Fibroblast of the aortic adventitia (primary cell): ENCODE measurements around the gene PLD1. TPM values are rescaled to one million over a fixed set of nuclear protein-coding genes. Genes with fewer than 3 reads are reported as not detected.

Experiments
- DNase-seq: peaks from one replicate; pipeline ENCODE4 v3.0.0-alpha.2; 2010; ENCODE audit warnings: low read depth
- H3K4me3 ChIP-seq: 2 replicates; pipeline ENCODE4 v1.5.1; 2011; ENCODE audit warnings: low read depth, mild to moderate bottlenecking, control low read depth, low read length, moderate library complexity
- total RNA-seq: library from RNA; depleted of rRNA; stranded (reverse); fragments of >200 nt; gene quantifications from 2 replicates; pipeline ENCODE4 v1.2.3, GENCODE V29; 2012; ENCODE audit warnings: low replicate concordance
- TF ChIP-seq, protein P1 (sequence below): IDR thresholded peaks from 2 replicates; pipeline ENCODE4 v1.5.1; 2011; ENCODE audit warnings: mild to moderate bottlenecking, low read length, control low read depth, inconsistent platforms; ENCODE audit not compliant: insufficient read depth

The PLD1 gene
- total RNA-seq, 1 donor, result 23.1 TPM

DNA sequence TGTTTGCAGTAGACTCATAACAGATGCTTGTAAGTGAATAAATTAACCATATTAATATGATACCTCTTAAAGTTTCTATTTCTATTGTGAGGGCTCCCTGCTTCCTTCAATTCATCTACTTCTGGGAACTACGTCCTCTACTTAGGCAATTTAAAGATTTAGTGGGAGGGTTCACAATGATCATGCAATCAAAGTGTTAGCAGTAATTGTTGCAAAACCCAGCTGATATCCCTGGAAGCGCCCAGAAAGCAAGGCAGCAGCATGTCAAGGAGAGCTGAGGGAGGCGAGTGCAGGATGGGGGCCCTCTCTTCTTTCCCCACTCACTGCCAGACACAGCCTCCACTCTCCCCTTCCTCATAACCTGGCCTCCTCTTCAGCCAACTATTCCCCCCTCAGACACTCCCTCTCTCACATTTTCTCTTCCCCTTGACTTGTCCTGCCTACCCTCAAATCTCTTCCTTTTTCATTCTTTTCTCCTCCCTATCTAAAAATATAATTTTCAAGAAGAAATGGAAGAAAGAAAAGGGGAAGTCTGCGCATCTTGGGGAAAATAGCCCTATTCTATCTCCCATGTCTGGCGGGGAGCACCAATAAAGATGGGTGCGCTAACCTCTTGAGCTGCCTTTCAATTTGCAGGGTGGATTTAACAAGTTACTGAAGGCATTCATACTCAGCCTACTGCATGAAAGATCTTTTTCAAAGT is 39.5 kb upstream of the PLD1 start:
- TF ChIP-seq, protein P1, sequence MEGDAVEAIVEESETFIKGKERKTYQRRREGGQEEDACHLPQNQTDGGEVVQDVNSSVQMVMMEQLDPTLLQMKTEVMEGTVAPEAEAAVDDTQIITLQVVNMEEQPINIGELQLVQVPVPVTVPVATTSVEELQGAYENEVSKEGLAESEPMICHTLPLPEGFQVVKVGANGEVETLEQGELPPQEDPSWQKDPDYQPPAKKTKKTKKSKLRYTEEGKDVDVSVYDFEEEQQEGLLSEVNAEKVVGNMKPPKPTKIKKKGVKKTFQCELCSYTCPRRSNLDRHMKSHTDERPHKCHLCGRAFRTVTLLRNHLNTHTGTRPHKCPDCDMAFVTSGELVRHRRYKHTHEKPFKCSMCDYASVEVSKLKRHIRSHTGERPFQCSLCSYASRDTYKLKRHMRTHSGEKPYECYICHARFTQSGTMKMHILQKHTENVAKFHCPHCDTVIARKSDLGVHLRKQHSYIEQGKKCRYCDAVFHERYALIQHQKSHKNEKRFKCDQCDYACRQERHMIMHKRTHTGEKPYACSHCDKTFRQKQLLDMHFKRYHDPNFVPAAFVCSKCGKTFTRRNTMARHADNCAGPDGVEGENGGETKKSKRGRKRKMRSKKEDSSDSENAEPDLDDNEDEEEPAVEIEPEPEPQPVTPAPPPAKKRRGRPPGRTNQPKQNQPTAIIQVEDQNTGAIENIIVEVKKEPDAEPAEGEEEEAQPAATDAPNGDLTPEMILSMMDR, result no peak
- no peak for DNase-seq
- H3K4me3 ChIP-seq, result no peak overlapping the region

DNA sequence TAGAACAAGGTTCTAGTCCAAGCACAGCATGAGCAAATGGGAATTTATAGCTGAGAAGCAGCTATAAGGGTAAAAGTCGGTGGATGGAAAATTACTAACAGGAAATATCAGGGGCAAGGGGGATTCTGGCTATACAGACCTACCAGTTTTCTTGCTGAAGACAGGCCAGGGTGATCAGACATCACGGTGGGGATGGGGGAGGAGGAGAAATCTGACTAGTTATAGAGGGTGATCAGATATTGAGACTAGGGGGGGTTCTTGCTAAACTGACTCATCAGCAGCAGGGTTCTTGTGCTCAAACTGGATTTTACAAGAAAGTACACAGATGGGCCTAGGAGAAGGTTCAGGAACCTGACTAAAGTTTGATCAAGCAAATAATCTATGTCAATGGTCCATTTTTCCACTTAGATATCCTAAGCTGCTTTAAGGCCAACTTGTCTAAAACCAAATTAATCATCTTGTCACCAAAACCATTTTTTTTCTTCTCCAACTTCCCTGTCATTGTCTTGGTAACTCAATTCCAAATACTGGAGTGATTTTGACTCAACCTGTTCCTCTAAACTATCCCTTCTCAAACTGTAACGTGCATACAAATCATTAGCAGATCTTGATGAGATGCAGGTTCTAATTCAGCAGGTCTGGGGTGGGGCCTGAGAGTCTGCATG is 37.4 kb upstream of the PLD1 start:
- DNase-seq, result no peak
- TF ChIP-seq, protein P1, result no peak
- H3K4me3 ChIP-seq, result no peak overlapping the region

DNA sequence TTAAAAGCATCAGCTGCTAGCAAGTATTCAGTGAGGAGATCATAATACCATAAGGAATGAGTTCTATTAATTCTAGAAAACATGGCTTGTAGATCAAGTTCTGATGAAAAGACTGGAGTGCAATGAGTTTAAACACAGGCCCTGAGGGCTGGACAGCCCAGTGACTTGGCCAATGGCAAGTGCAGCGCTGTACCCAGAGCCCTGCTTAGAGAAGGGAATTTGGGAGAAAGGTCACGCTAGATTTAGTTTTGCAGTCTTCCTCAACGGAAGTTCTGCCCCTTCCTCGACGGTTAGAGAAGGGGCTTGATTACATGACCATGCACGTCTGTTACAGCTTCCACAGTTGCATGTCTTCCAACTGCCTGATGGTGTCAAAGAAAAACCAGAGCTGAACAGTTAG is 36.9 kb upstream of the PLD1 start:
- TF ChIP-seq, protein P1, result no peak
- H3K4me3 ChIP-seq, result no peak overlapping the region
- no peak for DNase-seq

DNA sequence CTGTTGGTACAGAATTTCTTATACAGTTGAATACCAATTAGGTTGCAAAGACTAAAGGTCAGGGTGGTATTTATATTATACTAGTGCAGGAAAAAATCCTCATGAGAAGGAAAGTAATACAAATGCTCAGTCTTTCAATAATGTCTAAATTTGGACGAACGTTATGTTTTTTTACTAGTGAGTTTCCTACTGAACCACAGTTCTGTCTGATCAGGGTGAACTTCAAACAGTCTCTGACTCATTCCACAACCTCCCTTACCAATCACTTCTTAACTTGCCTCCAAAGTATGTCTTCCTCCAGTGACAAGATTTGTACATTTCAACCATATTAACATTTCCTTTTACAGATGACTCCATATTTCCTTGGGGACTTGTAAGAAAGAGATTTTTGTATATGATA is 36.3 kb upstream of the PLD1 start:
- H3K4me3 ChIP-seq, result no peak overlapping the region
- DNase-seq, result peak; percentile 37
- TF ChIP-seq, protein P1, result no peak

DNA sequence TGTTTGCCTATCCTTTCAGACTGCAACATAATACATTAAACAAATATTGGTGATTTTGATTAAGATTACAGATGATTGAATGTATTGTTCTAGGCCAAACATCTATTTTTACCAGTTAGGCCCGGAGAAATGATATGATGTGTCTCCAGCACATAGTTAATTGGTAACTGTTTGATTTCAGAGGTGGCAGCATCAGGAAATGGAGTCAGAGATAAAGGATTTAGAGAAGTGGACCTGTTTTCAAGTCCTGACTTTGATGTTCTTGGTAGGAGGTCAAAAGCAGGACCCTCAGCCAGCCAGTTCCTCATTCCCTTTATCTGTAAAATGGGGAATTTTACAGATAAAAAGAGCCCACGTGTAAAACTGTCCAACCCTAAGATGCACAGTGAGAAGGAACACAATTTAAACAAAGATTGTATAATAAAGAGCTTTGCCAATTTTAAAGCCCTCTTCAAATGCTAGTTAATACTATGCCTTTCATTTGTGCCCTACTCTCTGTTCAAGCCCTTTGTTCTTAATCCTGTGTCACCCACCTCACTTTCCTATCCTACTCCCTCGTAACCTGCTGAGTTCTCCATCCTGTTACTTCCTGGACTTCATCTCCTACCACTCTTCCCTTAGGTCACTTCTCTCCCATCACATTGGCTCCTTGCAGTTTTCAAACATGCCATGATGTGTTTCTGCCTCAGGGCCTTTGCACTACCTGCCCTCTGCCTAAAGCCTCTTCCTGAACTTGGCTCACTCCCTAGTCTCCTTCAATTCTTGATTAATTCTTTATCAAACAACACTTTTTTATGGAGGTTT is 35.4 kb upstream of the PLD1 start:
- no peak for DNase-seq
- TF ChIP-seq, protein P1, result no peak
- no peak overlapping the region for H3K4me3 ChIP-seq

DNA sequence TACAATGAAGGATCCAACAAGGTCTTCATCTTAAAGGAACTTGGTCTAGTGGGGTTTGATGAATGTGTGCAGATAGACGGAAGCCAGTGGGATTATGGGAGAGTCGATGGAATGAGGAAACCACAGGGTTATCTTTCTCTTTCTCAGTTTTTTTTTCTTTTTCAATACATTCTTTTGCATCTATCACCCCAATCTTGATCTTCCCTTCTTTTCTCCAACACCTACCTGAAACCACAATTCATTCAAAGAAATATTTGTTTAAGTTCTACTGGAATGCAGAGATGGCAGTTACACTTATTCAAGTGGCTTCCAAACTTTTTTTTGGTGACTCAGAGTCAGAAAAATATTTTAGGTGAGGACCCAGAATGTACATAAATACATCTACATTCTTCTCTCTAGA is 34.6 kb upstream of the PLD1 start:
- DNase-seq, result no peak
- no peak overlapping the region for H3K4me3 ChIP-seq
- TF ChIP-seq, protein P1, result no peak
